ENCODE data around the gene CD300H. TPM values are rescaled to one million over a fixed set of nuclear protein-coding genes. Genes with fewer than 3 reads are reported as not detected.

The CD300H gene
- not detected in 2 replicates for total RNA-seq (2014; rRNA removed; shearing (Covaris generic))
- not detected in 2 replicates for polyA plus RNA-seq (2015; cell fraction: cytosol; rRNA removed)
- not detected in 2 replicates for polyA plus RNA-seq (2015; cell fraction: nucleus; rRNA removed)

DNA sequence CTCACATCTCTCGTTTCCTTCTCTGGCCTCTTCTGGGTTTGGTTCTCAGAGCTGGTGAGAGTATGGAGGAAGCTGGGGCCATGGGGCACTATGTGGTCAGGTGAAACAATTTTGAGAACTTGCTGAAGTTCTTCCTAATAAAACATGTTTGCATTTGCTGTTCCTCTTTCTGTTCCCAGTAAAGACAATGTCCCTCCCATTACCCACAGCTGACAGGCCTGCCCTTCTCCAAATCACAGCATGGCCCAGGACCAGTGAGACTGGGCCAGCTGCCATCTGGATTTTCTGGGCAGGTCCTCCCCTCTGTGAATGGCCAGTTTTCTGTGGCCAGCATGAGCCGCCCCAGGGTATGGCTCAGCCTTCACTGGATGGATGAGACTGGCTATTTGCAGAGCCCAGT lies at the start of gene CD300H:
CD300H (minus strand) TSS at position 113 of the 400 bp plus-strand sequence.
- DNase-seq (ENCODE audit: low read depth), result no peak

DNA sequence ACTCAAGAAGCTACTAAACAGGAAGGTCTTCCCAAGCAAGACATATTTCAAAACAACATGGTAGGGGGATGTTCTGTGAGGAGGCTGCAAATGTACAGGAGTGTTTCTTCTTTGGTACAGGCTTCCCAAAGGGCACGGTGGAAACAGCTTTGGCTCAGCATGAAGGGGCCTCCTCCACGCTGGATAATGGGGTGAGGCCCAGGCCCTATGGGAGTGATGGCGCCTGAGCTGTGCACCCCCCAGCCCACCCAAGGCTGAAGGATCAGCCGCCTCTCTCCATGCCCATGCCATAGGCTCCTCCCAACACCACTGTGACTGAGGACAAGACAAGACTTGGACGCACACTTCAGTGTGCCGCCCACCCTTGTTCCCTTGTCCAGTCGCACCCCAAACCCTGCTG lies 49.4 kb upstream of the CD300H start:
- no peak for DNase-seq (ENCODE audit: low read depth)

DNA sequence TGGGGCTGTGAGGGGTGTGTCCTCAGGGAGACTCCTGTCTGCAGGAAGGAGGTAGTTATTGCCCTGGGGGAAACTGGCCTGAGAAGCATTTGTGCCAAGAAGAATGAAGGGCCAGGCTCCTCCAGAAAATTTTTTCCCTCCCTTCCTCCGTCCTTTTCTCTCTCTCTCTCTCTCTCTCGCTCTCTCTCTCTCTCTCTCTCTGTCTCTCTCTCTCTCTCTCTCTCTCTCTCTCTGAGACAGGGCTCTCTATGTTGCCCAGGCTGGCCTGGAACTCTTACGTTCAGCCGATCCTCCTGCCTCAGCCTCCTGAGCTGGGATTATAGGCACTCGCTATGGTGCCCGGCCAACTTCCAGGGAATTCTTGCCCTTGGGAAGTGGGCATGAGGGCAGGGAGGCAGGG lies 44.7 kb upstream of the CD300H start:
- DNase-seq (ENCODE audit: low read depth), result no peak

DNA sequence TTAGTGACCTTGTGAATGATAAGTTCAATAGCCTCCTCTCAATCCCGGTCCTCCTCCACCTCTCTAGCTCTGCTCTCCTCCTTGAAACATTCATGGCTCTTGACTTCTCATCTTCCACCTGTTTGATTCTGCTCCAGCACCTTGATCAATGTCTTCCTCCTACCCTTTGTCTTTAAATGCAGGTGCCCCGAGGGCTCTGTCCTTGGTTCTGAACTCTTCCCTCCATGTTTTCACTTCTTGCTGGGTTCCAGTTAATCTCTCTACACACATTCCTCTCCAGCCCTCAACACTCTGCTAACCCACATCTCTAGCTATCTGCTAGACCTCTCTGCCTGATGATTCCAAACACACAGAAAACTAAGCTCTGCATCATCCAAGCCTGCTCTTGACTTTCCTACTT lies 42.8 kb upstream of the CD300H start:
- DNase-seq (ENCODE audit: low read depth), result no peak

DNA sequence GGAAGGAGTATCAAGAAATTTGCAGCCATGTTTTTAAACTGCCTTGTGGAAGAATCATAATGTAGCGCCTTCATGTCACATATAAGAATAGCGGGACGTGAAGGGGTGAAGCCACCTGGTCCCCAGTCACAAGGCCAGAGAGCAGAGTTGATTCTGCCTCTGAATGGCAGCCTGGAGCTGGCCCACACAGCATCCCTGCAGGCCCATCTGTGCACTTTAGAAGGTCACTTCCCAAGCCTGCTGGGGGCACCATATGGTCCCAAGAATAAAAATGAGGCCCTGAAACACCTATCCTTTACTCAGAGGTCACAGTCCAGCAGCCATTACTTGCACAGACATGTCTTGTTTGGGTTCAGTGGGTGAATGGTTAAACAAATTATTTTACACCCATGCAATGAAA lies 41.2 kb upstream of the CD300H start:
- DNase-seq (ENCODE audit: low read depth), result no peak

DNA sequence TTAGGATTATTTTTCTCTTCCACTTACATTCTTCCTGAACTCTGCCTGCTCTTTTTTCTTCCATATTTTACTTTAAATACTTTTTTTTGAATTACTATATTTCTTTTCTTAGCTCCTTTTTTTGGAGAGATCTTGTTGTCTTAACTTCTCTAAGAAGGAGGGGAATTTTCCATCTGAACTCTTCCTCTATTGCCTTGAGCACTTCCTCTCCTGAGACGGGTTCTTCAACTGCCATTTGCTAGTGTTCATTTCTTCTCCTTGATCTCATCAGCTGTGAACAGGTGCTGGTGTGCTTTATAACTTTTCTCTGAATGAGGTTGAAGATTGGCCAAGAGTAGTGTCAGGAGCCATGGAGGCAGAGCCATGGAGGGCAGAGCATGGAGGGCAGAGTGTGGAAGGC lies 39.9 kb upstream of the CD300H start:
- no peak for DNase-seq (ENCODE audit: low read depth)

DNA sequence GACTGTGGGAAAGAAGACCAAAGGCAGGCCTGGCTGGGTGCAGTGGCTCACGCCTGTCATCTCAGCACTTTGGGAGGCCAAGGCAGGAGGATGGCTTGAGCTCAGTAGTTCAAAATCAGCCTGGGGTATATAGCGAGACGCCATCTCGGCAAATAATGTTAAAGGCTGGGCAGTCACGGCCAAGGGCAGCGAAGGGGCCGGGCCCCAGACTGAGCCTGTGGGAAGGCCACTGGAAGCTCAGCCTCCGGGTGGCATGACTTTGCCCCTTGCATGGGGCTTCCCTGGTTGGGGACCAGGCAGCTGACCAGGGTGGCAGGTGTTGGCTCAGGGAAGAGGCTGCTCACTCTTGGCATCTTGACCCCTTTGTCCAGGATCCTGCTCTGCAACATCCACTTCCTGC lies 38.7 kb upstream of the CD300H start:
- DNase-seq (ENCODE audit: low read depth), result no peak

DNA sequence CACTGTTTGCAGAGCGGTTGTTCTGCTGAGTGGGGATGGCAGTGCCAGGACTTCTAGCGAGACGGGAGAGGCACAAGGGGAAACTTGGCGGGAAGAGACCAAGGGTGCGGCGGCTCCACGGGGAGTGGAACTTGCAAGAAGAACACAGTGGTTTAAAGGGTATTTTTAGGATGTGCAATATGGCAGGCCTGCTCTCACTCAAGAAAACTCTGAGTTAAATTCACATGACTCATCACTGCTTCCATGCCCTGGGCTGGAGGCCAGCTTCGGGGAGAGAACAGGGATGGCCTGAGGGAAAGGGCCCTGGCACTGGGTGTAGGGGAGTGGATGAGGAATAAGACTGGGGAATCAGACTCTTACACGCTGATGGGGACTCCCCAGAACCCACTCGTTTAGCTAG lies 38.1 kb upstream of the CD300H start:
- peak; percentile 51 for DNase-seq (ENCODE audit: low read depth)

DNA sequence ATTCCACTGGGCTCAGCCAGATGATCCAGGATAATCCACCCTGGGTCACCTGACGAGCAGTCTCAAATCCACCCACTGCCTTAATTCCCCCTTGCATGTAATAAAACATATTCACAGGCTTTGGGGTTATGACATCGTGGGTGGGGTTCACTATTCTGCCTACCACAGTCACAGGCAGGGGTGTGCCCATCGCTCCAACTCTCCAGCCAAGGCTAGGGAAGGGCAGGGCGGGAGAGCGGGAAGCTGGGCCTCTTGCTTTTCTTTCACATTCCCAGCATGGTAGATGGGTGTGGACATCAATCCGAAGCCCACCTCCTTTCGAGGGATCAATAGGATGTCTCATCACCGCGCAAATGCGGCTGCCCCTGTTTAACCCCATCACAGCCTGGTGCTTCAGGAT lies 37.5 kb upstream of the CD300H start:
- no peak for DNase-seq (ENCODE audit: low read depth)

DNA sequence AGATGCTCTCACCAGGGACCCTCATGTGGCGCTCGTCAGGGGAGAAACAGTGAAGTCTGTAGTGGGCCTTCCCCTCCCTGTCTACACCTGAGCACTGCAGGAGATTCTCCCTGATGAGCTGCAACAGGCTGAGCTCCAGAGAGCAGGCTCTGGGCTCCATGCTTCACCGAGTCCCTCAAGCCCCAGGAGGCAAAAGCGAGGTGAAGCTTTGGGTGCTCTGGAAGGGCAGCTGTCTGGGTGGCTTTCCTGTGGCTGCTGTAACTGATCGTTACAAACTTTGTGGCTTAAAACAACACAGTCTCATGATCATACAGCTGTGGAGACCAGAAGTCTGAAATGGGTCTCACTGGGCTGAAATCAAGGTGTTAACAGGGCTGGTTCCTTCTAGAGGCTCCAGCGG lies 36.9 kb upstream of the CD300H start:
- no peak for DNase-seq (ENCODE audit: low read depth)

DNA sequence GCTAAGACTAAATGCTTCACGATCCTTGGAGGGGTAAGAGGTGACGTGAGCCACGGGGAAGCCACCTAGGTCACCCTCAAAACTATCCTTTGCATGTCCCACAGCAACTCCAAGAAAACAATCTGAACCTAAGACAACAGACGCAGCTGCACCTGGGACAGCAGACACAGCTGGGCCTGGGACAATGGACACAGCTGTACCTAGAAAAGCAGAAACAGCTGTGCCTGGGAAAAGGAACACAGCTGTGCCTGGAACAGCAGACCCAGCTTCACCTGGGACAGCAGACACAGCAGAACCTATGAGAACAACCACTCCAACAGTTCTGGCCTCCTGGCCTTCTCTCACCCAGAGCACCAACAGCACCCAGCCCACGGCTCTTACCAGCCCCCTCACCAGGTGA lies 36.4 kb upstream of the CD300H start:
- DNase-seq (ENCODE audit: low read depth), result no peak

DNA sequence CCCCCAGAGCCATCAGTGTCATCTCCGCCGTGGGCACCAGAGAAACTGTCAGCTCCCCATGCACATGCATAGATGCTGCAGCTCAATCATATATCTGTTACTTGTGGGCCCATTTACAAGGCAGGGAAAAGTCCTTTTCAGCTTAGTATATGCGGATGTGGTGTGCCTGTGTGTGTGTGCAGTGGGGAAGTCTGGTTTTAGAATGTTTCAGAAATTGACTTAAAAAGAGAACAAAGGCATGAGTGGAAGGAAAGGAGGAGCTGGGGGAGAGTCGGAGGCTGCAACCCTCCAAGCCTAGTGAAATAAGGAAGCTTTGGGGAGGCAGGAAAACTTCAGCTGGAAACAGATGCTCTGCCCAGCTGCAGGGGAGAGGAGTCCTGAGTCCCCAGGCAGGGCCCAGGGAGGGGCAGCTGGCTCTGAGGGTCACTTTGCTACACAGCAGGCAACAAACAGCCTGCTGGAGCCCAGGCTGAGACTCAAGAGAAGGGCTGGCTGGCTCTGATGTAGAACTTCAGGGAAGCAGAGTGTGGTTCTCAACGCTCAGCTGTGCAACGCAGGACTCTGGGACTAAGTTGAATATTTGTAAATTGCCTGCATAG lies 35.8 kb upstream of the CD300H start:
- no peak for DNase-seq (ENCODE audit: low read depth)

DNA sequence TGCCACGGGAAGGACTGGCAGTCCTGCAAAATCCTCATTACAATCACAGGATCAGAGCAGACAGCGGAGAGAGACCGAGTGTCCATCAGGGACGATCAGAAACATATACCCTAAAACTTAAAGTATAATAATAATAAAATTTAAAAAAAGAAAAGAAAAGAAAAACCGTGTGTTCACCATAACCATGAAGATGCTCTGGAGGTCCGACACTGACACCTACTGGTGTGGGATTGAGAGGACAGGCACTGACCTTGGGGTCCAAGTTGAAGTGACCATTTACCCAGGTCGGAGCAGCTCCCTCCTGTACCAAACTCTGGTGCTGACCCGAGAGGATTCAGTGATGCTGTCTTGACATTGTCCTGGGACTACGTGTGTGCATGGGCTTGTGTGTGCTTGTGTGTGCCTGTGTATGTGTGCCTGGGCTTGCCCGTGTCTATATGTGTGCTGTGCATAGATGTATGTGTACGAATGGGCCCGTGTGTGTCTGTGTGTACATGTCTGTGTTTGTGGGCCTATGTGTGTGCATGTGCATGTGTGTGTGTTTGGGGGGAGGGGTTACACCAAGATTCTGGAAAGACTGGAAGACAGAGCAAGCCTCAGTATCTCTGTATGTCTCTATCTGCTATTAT lies 34.7 kb upstream of the CD300H start:
- DNase-seq (ENCODE audit: low read depth), result peak; percentile 10

DNA sequence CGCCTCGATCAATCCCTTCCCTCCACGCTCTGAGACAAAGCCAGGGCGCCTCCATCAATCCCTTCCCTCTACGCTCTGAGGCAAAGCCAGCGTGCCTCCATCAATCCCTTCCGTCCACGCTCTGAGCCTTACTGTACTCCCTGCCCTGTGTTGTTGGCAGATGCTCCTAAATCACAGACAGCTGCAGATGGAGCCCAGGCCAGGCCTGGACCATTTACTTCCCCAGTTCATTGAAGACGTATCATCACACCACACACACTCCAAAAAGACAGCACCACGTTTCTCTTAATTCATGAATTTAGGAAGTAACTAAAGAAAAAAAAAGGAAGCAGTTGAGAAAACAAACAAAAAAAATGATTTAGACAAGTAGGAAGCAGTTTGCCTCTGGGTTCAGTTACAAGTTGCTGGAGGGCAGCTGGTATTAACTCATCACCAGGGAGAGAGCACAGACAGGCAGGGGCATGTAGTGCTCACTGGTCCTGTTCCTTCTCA lies 32.2 kb upstream of the CD300H start:
- no peak for DNase-seq (ENCODE audit: low read depth)

DNA sequence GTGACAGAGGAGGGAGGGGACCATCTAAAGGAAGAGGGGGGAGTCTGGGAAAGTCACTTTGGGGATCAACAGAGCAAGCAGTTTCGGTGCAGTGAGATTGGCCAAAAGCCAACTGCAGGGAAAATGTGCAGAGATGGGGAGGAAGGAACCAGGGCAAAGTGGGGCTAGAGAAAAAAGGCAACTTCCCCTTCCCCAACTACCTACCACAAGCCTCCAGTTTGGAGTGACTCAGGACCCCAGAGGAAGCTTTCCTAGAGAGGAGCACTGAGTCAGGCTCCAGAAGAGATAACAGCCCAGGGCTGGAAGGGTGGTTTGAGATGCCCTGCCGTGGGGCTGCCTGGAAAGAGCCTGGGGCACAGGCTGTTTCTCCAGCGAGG lies 31.7 kb upstream of the CD300H start:
- DNase-seq (ENCODE audit: low read depth), result no peak

DNA sequence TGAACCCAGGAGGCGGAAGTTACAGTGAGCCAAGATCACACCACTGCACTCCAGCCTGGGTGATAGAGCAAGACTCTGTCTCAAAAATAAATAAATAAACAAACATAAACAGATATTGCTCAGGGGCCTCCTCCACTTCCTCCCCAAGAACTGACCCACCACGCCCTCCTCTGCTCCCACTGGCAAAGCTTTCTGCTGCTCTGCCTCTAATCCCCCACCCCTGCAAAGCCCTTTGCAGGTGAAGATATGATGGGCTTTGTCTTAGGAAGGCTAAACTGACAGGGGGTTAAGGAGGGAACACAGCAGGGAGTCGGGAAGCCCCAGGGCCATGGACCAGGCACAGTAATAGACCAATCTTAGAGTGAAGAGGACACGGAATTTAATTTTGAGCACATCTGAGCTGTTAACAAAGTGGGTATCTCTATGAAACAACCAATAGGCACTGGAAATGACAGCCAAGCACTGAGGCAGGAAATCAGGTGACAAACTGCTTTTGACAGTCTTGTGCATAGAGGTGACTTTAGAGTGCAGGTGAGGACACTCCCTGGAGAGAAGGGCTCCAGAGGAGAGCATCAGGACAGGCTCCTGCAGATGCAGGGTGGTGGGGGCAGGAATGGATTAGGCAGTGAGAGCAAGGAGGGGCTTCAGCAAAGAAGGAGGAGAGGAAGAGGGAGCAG lies 31.2 kb upstream of the CD300H start:
- DNase-seq (ENCODE audit: low read depth), result no peak

DNA sequence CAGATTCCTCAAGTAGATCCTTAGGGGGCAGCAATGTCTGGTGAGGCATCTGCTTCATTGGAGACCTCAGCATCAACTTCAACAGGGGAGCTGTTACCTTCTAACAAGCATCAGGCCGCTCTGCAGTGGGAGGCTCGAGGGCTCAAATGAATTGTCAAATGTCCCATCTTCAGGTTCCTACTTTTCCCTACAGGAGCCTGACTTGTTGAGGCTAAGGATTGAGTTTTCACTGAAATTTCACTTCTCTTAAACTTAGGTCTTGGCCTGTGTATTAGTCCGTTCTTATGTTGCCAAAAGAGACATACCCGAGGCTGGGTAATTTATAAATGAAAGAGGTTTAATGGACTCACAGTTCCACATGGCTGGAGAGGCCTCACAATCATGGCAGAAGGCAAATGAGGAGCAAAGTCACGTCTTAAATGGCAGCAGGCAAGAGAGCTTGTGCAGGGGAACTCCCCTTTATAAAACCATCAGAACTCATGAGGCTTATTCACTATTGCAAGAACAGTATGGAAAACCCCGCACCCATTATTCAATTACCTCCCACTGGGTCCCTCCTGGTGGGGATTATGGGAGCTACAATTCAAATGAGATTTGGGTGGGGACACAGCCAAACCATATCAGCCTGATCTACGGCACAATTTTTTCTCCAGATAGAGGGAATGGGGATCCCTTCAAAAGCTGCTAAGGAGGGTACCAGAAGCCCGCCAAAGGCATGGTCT lies 29.9 kb upstream of the CD300H start:
- no peak for DNase-seq (ENCODE audit: low read depth)

DNA sequence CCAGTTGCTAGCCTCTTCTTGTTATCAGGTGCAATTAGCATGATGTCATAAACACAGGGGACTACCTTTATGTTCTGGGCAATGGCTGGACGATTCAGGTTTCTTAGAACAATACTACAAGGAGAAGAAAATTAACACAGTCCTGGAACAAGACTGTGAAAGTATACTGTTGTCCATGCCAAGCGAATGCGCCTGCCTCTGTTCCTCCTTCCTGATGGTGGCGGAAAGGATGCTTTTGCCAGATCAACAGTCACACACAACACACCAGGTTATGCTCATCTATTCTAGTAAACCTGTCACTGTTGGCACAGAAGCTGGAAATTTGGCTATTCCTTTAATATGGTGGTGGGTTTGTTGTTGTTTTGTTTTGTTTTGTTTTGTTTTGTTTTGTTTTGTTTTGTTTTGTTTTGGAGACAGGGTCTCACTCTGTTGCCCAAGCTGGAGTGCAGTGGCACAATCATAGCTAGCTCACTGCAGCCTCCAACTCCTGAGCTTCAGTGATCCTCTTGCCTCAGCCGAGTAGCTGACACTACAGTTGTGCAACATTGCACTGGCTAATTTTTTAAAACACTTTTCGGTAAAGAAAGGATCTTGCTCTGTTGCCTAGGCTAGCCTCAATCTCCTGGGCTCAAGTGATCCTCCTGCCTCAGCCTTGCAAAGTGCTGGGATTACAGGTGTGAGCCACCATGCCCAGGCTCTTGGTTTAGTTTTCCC lies 27.9 kb upstream of the CD300H start:
- DNase-seq (ENCODE audit: low read depth), result no peak

DNA sequence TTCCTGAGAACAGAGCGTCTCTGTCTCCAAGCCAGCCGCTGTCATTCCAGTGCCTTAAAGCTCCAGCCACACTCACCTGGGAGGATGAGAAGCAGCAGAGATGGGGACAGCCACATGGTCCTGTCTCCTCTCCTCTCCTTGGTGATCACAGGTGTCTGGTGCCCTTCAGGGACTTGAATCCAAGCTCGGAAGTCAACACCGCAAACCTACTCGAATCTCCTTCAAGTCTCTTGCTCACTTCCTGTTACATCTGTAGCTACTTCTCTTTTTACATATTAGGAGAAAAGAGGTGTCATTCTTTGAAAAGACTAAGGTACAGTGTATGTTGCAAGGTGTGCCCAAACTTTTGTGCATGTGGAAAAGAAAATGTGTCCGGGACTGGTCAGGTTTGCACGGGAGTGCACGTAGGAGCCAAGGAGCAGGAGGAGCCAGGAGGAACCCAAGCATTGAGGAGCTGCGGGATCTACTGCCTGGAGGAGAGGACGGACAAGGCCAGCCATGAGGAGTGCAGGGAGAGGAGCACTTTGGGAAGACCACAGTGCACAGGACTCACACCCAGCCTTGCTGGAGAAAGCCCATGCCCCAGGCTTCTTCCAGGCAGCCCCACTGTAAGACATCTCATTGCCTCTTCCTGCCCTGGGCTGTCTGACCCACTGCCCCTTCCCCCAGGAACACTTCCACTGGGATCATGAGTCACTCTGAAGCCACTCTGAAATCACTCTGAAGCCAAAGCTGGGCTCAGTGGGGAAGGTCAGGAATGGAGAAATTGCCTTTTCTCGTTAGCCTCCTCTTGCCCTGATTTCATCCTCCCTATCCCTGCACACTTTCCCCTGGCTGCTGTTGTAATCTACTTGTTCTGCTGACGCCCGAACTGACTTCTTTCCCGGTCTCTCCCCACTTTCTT lies 25.0 kb upstream of the CD300H start, which contains the start of gene CD300LD:
CD300LD (minus strand) TSS at position 197 of the 904 bp plus-strand sequence; CDS start at position 116, 81 bp downstream.
- peak; percentile 26 for DNase-seq (ENCODE audit: low read depth)

DNA sequence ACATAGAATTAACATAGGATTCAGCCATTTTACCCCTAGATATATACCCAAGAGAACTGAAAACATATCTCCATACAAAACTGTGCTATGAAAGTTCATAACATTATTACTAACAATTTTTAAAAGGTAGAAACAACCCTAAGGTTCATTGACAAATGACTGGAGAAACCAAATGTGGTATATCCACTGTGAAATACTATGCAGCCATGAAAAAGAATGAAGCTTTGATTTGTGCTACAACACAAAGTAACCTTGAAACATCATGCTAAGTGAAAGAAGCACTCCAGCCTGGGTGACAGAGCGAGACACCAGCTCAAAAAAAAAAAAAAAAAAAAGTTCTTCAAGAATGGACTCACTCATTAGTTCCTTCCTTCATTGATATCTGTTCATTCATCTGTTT lies 24.2 kb upstream of the CD300H start:
- DNase-seq (ENCODE audit: low read depth), result no peak

Data from HT1080 (cell line).